ENCODE data around the gene CYP4V2. TPM values are rescaled to one million over a fixed set of nuclear protein-coding genes. Genes with fewer than 3 reads are reported as not detected.

The CYP4V2 gene
- total RNA-seq, 1 donor from 2014 or later: 9.1 TPM

DNA sequence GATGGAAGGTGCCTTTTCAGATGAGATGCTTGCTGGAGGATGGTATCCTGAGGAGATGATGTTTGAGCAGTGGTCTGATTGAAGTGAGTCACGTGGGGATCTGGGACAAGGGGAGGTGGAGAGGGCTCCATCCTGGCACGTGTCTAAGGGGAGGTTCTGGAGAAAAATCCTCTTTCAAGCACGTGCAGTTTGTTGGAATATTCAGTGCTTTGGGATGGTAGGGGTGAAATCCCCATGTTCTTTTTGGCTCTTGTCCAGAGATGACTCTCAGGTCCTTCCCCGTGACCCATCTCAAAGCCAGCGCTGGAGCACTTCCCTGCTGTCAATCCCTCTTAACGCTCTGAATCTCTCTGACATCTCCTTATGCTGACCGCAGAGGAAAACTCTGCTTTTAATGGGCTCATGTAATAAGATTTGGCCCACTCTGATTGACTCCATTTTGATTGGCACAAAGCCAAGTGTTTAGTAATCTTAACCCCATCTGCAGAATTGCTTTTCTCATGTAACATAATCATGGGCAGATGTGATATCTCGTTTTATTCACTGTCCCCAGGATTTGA lies 25.2 kb downstream of the CYP4V2 start:
- DNase-seq (ENCODE audit: low read depth) (no peak), FAIRE-seq (no peak)
- Mint-ChIP-seq H3K4me3 (ENCODE audit: unreplicated experiment) (no peak overlapping the region), H3K36me3 (ENCODE audit: low read depth, unreplicated experiment) (no peaks in the 10 kb centered on the region), H3K9me3 (ENCODE audit: unreplicated experiment) (no peaks in the 10 kb centered on the region), H3K27me3 (ENCODE audit: low read depth, unreplicated experiment) (peaks cover 3% of the 10 kb centered on the region), H3K4me1 (ENCODE audit: low read depth, unreplicated experiment) (no peaks in the 10 kb centered on the region), H3K27ac (ENCODE audit: unreplicated experiment) (no peak overlapping the region)
- no peaks in the 10 kb centered on the region for H3K36me3 ChIP-seq (ENCODE audit: insufficient read depth, low read length)
- H3K4me1 ChIP-seq (ENCODE audit: insufficient read depth, low read length): no peaks in the 10 kb centered on the region
- no peak overlapping the region for H3K9ac ChIP-seq (ENCODE audit: low read length)
- TF ChIP-seq, protein P1, sequence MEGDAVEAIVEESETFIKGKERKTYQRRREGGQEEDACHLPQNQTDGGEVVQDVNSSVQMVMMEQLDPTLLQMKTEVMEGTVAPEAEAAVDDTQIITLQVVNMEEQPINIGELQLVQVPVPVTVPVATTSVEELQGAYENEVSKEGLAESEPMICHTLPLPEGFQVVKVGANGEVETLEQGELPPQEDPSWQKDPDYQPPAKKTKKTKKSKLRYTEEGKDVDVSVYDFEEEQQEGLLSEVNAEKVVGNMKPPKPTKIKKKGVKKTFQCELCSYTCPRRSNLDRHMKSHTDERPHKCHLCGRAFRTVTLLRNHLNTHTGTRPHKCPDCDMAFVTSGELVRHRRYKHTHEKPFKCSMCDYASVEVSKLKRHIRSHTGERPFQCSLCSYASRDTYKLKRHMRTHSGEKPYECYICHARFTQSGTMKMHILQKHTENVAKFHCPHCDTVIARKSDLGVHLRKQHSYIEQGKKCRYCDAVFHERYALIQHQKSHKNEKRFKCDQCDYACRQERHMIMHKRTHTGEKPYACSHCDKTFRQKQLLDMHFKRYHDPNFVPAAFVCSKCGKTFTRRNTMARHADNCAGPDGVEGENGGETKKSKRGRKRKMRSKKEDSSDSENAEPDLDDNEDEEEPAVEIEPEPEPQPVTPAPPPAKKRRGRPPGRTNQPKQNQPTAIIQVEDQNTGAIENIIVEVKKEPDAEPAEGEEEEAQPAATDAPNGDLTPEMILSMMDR (IDR thresholded peaks at IDR 0.05; ENCODE audit: insufficient read depth, low read depth, low read length): no peak
- no peak for TF ChIP-seq EZH2 (IDR thresholded peaks at IDR 0.05; ENCODE audit: insufficient read depth, low read length)
- H3K27ac ChIP-seq (ENCODE audit: low read depth, low read length): no peak overlapping the region
- no peak overlapping the region for H3K4me3 ChIP-seq (ENCODE audit: insufficient read depth, low read depth, low read length)
- H3K4me2 ChIP-seq (ENCODE audit: low read length): no peak overlapping the region
- H3K79me2 ChIP-seq (ENCODE audit: insufficient read depth, low read length): no peaks in the 10 kb centered on the region
- H3K27me3 ChIP-seq (ENCODE audit: insufficient read depth, low read length): no peaks in the 10 kb centered on the region
- no peak overlapping the region for H2AFZ ChIP-seq (ENCODE audit: low read depth, low read length)
- no peaks in the 10 kb centered on the region for H4K20me1 ChIP-seq (ENCODE audit: insufficient read depth, low read length)
- H3K9me3 ChIP-seq (ENCODE audit: insufficient read depth, low read depth, low read length): no peaks in the 10 kb centered on the region

DNA sequence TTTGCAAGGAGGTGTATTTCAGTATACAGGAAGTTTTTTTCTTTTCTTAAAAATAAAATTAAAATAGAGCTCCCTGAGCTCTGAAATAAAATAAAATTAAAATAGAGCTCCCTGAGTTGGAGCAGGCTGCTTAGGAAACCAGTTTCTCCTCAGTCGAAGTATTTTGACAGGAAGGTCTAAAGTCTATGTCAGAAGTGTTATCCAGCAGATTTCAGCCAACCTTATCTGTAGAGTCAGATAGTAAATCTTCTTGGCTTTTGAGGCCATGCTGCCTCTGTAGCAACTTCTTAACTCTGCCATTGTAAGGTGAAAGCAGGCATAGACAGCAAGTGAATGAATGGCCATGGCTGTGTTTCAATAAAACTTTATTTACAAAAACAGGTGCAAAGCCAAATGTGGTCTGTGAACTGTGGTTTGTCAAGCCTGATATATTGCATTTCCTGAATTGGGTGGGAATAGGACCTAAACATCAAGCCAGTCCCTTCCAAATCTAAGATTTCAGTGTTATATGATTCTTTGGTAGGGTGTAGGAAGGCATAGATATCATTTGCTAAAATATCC lies 26.4 kb downstream of the CYP4V2 start:
- Mint-ChIP-seq H3K36me3 (ENCODE audit: low read depth, unreplicated experiment) (no peaks in the 10 kb centered on the region), H3K27ac (ENCODE audit: unreplicated experiment) (no peak overlapping the region), H3K4me3 (ENCODE audit: unreplicated experiment) (no peak overlapping the region), H3K27me3 (ENCODE audit: low read depth, unreplicated experiment) (peaks cover 3% of the 10 kb centered on the region), H3K4me1 (ENCODE audit: low read depth, unreplicated experiment) (no peaks in the 10 kb centered on the region), H3K9me3 (ENCODE audit: unreplicated experiment) (peaks cover 1% of the 10 kb centered on the region)
- H3K9me3 ChIP-seq (ENCODE audit: insufficient read depth, low read depth, low read length): no peaks in the 10 kb centered on the region
- no peaks in the 10 kb centered on the region for H3K36me3 ChIP-seq (ENCODE audit: insufficient read depth, low read length)
- no peak overlapping the region for H3K4me3 ChIP-seq (ENCODE audit: insufficient read depth, low read depth, low read length)
- H2AFZ ChIP-seq (ENCODE audit: low read depth, low read length): no peak overlapping the region
- H3K9ac ChIP-seq (ENCODE audit: low read length): no peak overlapping the region
- no peaks in the 10 kb centered on the region for H3K27me3 ChIP-seq (ENCODE audit: insufficient read depth, low read length)
- no peaks in the 10 kb centered on the region for H4K20me1 ChIP-seq (ENCODE audit: insufficient read depth, low read length)
- no peak overlapping the region for H3K4me2 ChIP-seq (ENCODE audit: low read length)
- DNase-seq (ENCODE audit: low read depth): no peak
- no peaks in the 10 kb centered on the region for H3K79me2 ChIP-seq (ENCODE audit: insufficient read depth, low read length)
- no peak overlapping the region for H3K27ac ChIP-seq (ENCODE audit: low read depth, low read length)
- H3K4me1 ChIP-seq (ENCODE audit: insufficient read depth, low read length): no peaks in the 10 kb centered on the region
- TF ChIP-seq, protein P1 (IDR thresholded peaks at IDR 0.05; ENCODE audit: insufficient read depth, low read depth, low read length): no peak
- TF ChIP-seq EZH2 (IDR thresholded peaks at IDR 0.05; ENCODE audit: insufficient read depth, low read length): no peak
- FAIRE-seq: no peak

DNA sequence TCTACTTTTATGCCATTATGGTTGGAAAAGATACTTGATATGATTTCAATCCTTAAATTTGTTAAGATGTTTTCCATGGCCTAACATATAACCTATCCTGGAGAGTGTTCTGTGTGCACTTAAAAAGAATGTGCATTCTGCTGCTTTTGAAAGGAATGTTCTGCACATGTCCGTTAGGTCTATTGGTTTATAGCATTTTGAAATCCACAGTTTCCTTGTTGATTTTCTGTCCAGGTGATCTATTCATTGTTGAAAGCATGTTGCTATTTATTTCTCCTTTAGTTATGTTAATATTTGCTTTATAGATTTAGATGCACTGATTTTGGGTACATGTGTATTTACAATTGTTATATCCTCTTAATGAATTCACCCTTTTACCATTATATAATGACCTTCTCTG lies 30.3 kb downstream of the CYP4V2 start:
- Histone ChIP-seq H3K4me2 (ENCODE audit: low read length) (no peak overlapping the region), H2AFZ (ENCODE audit: low read depth, low read length) (no peak overlapping the region), H3K27ac (ENCODE audit: low read depth, low read length) (no peak overlapping the region), H3K9me3 (ENCODE audit: insufficient read depth, low read depth, low read length) (no peaks in the 10 kb centered on the region), H3K36me3 (ENCODE audit: insufficient read depth, low read length) (no peaks in the 10 kb centered on the region), H4K20me1 (ENCODE audit: insufficient read depth, low read length) (no peaks in the 10 kb centered on the region), H3K27me3 (ENCODE audit: insufficient read depth, low read length) (no peaks in the 10 kb centered on the region), H3K4me1 (ENCODE audit: insufficient read depth, low read length) (no peaks in the 10 kb centered on the region), H3K9ac (ENCODE audit: low read length) (no peak overlapping the region), H3K4me3 (ENCODE audit: insufficient read depth, low read depth, low read length) (no peak overlapping the region), H3K79me2 (ENCODE audit: insufficient read depth, low read length) (no peaks in the 10 kb centered on the region)
- no peak for DNase-seq (ENCODE audit: low read depth)
- no peaks in the 10 kb centered on the region for H3K36me3 Mint-ChIP-seq (ENCODE audit: low read depth, unreplicated experiment)
- TF ChIP-seq EZH2 (IDR thresholded peaks at IDR 0.05; ENCODE audit: insufficient read depth, low read length): no peak
- TF ChIP-seq, protein P1 (IDR thresholded peaks at IDR 0.05; ENCODE audit: insufficient read depth, low read depth, low read length): no peak
- no peaks in the 10 kb centered on the region for H3K4me1 Mint-ChIP-seq (ENCODE audit: low read depth, unreplicated experiment)
- FAIRE-seq: no peak
- H3K4me3 Mint-ChIP-seq (ENCODE audit: unreplicated experiment): no peak overlapping the region
- H3K27ac Mint-ChIP-seq (ENCODE audit: unreplicated experiment): no peak overlapping the region
- H3K27me3 Mint-ChIP-seq (ENCODE audit: low read depth, unreplicated experiment): peaks cover 3% of the 10 kb centered on the region
- peaks cover 24% of the 10 kb centered on the region for H3K9me3 Mint-ChIP-seq (ENCODE audit: unreplicated experiment)
